ENCODE results near the gene MECR.
A peak's percentile ranks its signal among the peaks of the same experiment; 100 is the strongest.

MECR gene

GRCh38 chr1:29230553-29231378 lies at the start of gene MECR:
Gene MECR (minus strand): TSS chr1:29230934. CDS start chr1:29230906, 28 bp downstream.
- H3K9me3 ChIP-seq = no peaks in the 10 kb centered on the region
- TF ChIP-seq, protein P1, sequence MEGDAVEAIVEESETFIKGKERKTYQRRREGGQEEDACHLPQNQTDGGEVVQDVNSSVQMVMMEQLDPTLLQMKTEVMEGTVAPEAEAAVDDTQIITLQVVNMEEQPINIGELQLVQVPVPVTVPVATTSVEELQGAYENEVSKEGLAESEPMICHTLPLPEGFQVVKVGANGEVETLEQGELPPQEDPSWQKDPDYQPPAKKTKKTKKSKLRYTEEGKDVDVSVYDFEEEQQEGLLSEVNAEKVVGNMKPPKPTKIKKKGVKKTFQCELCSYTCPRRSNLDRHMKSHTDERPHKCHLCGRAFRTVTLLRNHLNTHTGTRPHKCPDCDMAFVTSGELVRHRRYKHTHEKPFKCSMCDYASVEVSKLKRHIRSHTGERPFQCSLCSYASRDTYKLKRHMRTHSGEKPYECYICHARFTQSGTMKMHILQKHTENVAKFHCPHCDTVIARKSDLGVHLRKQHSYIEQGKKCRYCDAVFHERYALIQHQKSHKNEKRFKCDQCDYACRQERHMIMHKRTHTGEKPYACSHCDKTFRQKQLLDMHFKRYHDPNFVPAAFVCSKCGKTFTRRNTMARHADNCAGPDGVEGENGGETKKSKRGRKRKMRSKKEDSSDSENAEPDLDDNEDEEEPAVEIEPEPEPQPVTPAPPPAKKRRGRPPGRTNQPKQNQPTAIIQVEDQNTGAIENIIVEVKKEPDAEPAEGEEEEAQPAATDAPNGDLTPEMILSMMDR (IDR thresholded peaks at IDR 0.05) = peak in 1 of 2 experiments; percentile 16
- H3K36me3 ChIP-seq = no peaks in the 10 kb centered on the region
- peak within 1 kb of the TSS; percentile 65 to 81 for H3K4me3 ChIP-seq
- peaks cover 0 to 22% (median 13%) of the 10 kb centered on the region in 4 donors for H3K4me1 ChIP-seq
- intact Hi-C loops (cut with DNase I; ENCODE audit: low total_unique reads) = loop anchor here (5.0 kb wide), 1 partner anchor 1482 kb away; no protein-coding TSS in a partner anchor
- no peaks in the 10 kb centered on the region for H3K27me3 ChIP-seq
- peak; percentile 88 to 96 for DNase-seq
- peak within 1 kb of the TSS; percentile 69 to 71 for H3K27ac ChIP-seq

- TF ChIP-seq, protein P1 (IDR thresholded peaks at IDR 0.05) = no peak
- Histone ChIP-seq H3K4me1 (no peaks in the 10 kb centered on the region), H3K36me3 (peaks cover 13 to 89% (median 51%) of the 10 kb centered on the region in 3 donors), H3K27me3 (no peaks in the 10 kb centered on the region), H3K4me3 (no peak overlapping the region), H3K27ac (no peak overlapping the region), H3K9me3 (no peaks in the 10 kb centered on the region)
- DNase-seq = no peak
- intact Hi-C loops (cut with DNase I; ENCODE audit: low total_unique reads) = no loop called here
These were observed 49.2 kb upstream of the MECR start for GRCh38 chr1:29279951-29280391.

- Histone ChIP-seq H3K4me3 (no peak overlapping the region), H3K27me3 (no peaks in the 10 kb centered on the region), H3K4me1 (no peaks in the 10 kb centered on the region), H3K36me3 (peaks cover 13 to 84% (median 46%) of the 10 kb centered on the region in 3 donors), H3K27ac (no peak overlapping the region), H3K9me3 (no peaks in the 10 kb centered on the region)
- intact Hi-C loops (cut with DNase I; ENCODE audit: low total_unique reads) = no loop called here
- no peak for DNase-seq
- TF ChIP-seq, protein P1 (IDR thresholded peaks at IDR 0.05) = no peak
These were observed 48.7 kb upstream of the MECR start for GRCh38 chr1:29279406-29279805.

GRCh38 chr1:29278124-29278523 lies 47.4 kb upstream of the MECR start:
- Histone ChIP-seq H3K4me1 (no peaks in the 10 kb centered on the region), H3K27ac (no peak overlapping the region), H3K36me3 (peaks cover 13 to 72% (median 46%) of the 10 kb centered on the region in 3 donors), H3K4me3 (no peak overlapping the region), H3K9me3 (no peaks in the 10 kb centered on the region), H3K27me3 (no peaks in the 10 kb centered on the region)
- DNase-seq = no peak
- intact Hi-C loops (cut with DNase I; ENCODE audit: low total_unique reads) = no loop called here
- TF ChIP-seq, protein P1 (IDR thresholded peaks at IDR 0.05) = no peak

- Histone ChIP-seq H3K27me3 (no peaks in the 10 kb centered on the region), H3K4me3 (no peak overlapping the region), H3K36me3 (peaks cover 13 to 51% (median 46%) of the 10 kb centered on the region in 3 donors), H3K4me1 (peaks cover 0 to 15% (median 12%) of the 10 kb centered on the region in 4 donors), H3K27ac (no peak overlapping the region), H3K9me3 (no peaks in the 10 kb centered on the region)
- TF ChIP-seq, protein P1 (IDR thresholded peaks at IDR 0.05) = no peak
- DNase-seq = peak in 1 of 2 donors; percentile 44
- intact Hi-C loops (cut with DNase I; ENCODE audit: low total_unique reads) = no loop called here
These were observed 44.7 kb upstream of the MECR start for GRCh38 chr1:29275435-29275834.

Data from tibial artery (tissue), 4 donors.